GM12891 (cell line): ENCODE measurements around the gene PRLH.

Experiments used
- PAX5 ChIP-seq: IDR thresholded peaks from 2 replicates; pipeline ENCODE4 v1.6.1; 2011; ENCODE audit warnings: low read length, moderate library complexity, mild to moderate bottlenecking; ENCODE audit not compliant: insufficient read depth, severe bottlenecking
- POLR2A ChIP-seq: IDR thresholded peaks from 2 replicates; pipeline ENCODE4 v1.6.1; 2011; ENCODE audit warnings: low read depth, low read length, control low read depth
- POLR2AphosphoS5 ChIP-seq: IDR thresholded peaks from 2 replicates; pipeline ENCODE4 v1.6.1; 2011; ENCODE audit warnings: low read depth, low read length, control low read depth
- POU2F2 ChIP-seq: IDR thresholded peaks from 2 replicates; pipeline ENCODE4 v1.6.1; 2011; ENCODE audit warnings: low read depth, mild to moderate bottlenecking, control low read depth, low read length, moderate library complexity
- SPI1 ChIP-seq: IDR thresholded peaks from 2 replicates; pipeline ENCODE4 v1.6.1; 2011; ENCODE audit warnings: low read depth, low read length, control low read depth
- TAF1 ChIP-seq: IDR thresholded peaks from 2 replicates; pipeline ENCODE4 v1.6.1; 2011; ENCODE audit warnings: low read depth, low read length, control low read depth

DNA sequence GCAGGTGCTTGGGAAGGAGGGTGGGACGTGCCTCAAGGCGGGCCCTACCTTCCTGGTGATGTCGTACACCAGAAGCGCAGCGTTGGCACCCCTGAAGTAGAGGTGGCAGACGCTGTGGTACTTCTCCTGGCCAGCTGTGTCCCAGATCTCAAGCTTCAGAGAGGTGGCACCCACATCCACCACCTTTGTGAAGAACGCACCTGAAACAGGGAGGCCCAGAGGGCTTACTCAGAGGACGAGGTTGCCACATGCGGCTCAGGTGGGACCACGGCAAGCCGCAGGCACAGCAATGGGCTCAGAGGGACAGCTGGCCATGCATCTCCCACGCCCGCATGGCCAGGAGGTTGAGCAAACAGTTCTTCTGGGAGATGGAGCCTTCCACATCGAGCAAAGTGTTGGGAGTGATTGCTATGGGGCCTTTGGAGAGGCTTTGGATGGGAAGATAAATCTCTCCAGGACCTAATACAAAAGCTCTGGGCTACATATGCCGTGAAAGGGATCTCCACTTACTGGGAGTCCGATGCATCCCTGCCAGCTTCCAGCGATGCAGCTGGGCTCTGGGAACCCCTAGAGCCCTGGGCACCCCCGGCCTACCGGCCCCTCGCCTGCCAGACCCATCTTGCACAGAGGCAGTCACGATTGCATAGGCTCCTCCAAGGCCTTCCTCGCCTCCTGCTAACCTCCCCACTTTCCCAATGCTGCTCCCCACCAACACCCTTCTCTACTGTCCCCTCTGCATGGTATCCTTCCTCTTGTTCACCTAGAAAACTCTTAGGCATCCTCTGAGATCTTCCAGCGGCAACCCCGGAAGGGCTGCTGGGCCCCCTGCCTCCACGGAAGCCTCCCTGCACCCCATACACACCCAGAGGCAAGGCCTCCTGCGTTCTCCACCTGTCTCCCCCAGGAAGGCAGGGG is 11.8 kb downstream of the PRLH start:
- no peak for TF ChIP-seq POLR2A
- no peak for TF ChIP-seq TAF1
- no peak for TF ChIP-seq SPI1
- TF ChIP-seq POLR2AphosphoS5, result no peak
- TF ChIP-seq POU2F2, result no peak
- TF ChIP-seq PAX5, result no peak
